Endothelial cell of umbilical vein (primary cell): ENCODE data around the gene AMN1.
"Not testable (repeated sequence)": the region's sequence is repeated elsewhere in the genome, so short reads cannot be mapped to it uniquely, and the experiment has no call there.

Source experiments
- CTCF ChIP-seq, 2 donors: IDR thresholded peaks; 1 replicate in 1 of 2; 2 replicates in 1 of 2; pipeline ENCODE4 v1.5.1; 2011; ENCODE audit warnings: low read length in 2 of 2, mild to moderate bottlenecking in 2 of 2, moderate library complexity in 2 of 2, control low read depth in 1 of 2, inconsistent platforms in 1 of 2, low read depth in 1 of 2; ENCODE audit not compliant: insufficient read depth in 1 of 2; ENCODE audit errors: extremely low read depth in 1 of 2
- EZH2 ChIP-seq: IDR thresholded peaks from 2 replicates; pipeline ENCODE4 v1.6.1; 2012; ENCODE audit warnings: borderline replicate concordance, low read depth, mild to moderate bottlenecking, moderate library complexity, low read length, inconsistent platforms; ENCODE audit not compliant: severe bottlenecking
- FOS ChIP-seq: IDR thresholded peaks from 2 replicates; pipeline ENCODE4 v1.6.1; 2011; ENCODE audit warnings: mild to moderate bottlenecking, low read length, moderate library complexity, borderline replicate concordance; ENCODE audit not compliant: insufficient read depth
- GATA2 ChIP-seq: IDR thresholded peaks from 2 replicates; pipeline ENCODE4 v1.7.0; 2011; ENCODE audit warnings: low read depth, mild to moderate bottlenecking, moderate library complexity, mixed read lengths, low read length; ENCODE audit not compliant: insufficient read length, insufficient read depth
- JUN ChIP-seq: IDR thresholded peaks from 2 replicates; pipeline ENCODE4 v1.6.1; 2011; ENCODE audit warnings: borderline replicate concordance, low read depth; ENCODE audit not compliant: insufficient read length, insufficient read depth
- MAX ChIP-seq: IDR thresholded peaks from 2 replicates; pipeline ENCODE4 v1.6.1; 2011; ENCODE audit not compliant: insufficient read depth, insufficient read length
- MYC ChIP-seq: IDR thresholded peaks from one replicate; pipeline ENCODE4 v1.6.1; 2011; ENCODE audit warnings: mild to moderate bottlenecking, low read depth, low read length
- POLR2A ChIP-seq: IDR thresholded peaks from 2 replicates; pipeline ENCODE4 v1.6.1; 2012; ENCODE audit warnings: low read depth, mild to moderate bottlenecking, control low read depth, low read length
- POLR2AphosphoS5 ChIP-seq: IDR thresholded peaks from 2 replicates; pipeline ENCODE4 v1.6.1; 2012; ENCODE audit warnings: low read depth, mild to moderate bottlenecking, control low read depth, low read length, moderate library complexity; ENCODE audit not compliant: insufficient read depth

DNA sequence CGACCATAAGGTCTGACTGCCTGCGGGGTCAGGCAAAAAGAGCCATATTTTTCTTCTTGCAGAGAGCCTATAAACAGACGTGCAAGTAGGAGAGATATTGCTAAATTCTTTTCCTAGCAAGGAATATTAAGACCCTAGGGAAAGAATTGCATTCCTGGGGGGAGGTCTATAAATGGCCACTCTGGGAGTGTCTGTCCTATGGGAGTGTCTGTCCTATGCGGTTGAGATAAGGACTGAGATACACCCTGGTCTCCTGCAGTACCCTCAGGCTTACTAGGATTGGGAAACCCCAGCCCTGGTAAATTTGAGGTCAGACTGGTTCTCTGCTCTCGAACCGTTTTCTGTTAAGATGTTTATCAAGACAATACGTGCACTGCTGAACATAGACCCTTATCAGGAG lies 20.7 kb downstream of the AMN1 start:
- TF ChIP-seq POLR2AphosphoS5; CTCF (IDR thresholded peaks at IDR 0.05; ENCODE audit: extremely low read depth in 1 of 2, insufficient read depth in 1 of 2, low read depth in 1 of 2, low read length in 2 of 2); POLR2A; EZH2; MAX; JUN; MYC; FOS; GATA2: not testable (repeated sequence)
